Epithelial cell of proximal tubule (primary cell): ENCODE results near the gene THEM4. TPM values are rescaled to one million over a fixed set of nuclear protein-coding genes. Genes with fewer than 3 reads are reported as not detected.
"Not testable (repeated sequence)": the region's sequence is repeated elsewhere in the genome, so short reads cannot be mapped to it uniquely, and the experiment has no call there.

ENCODE experiments used
- DNase-seq: peaks from one replicate; pipeline ENCODE4 v3.0.0-alpha.2; 2011; ENCODE audit warnings: low read depth
- H3K4me3 ChIP-seq: 2 replicates; pipeline ENCODE4 v1.5.1; 2011; ENCODE audit warnings: low read depth, mild to moderate bottlenecking, low read length
- total RNA-seq: library from RNA; depleted of rRNA; stranded (reverse); fragments of >200 nt; gene quantifications from 2 replicates; pipeline ENCODE4 v1.2.3, GENCODE V29; 2015
- TF ChIP-seq, protein P1 (sequence below): conservative IDR thresholded peaks from 2 replicates; pipeline ENCODE4 v1.5.1; 2012; ENCODE audit warnings: low read depth, mild to moderate bottlenecking, low read length

Gene THEM4
- total RNA-seq, 1 donor from 2014 or later, result 7.0 TPM

DNA sequence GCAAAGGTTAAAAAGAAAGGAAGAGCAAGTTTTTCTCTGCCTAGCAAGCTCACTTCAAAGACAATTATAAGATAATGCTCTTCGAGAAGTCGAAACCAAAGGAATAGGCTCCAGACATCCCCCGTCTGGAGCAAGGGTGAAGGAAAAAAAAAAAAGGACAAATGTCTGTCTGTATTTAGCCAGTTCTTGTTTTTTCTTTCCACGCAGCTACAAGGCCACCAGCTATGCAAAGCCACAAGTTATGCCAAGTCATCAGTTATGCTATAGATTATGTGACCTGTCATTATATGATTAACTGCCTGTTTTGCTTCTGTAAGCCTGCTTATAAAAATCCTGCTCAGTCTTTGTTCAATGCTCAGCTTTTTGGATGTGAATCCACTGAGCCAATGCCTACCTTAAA lies 53.4 kb downstream of the THEM4 start:
- DNase-seq, result no peak
- TF ChIP-seq, protein P1, sequence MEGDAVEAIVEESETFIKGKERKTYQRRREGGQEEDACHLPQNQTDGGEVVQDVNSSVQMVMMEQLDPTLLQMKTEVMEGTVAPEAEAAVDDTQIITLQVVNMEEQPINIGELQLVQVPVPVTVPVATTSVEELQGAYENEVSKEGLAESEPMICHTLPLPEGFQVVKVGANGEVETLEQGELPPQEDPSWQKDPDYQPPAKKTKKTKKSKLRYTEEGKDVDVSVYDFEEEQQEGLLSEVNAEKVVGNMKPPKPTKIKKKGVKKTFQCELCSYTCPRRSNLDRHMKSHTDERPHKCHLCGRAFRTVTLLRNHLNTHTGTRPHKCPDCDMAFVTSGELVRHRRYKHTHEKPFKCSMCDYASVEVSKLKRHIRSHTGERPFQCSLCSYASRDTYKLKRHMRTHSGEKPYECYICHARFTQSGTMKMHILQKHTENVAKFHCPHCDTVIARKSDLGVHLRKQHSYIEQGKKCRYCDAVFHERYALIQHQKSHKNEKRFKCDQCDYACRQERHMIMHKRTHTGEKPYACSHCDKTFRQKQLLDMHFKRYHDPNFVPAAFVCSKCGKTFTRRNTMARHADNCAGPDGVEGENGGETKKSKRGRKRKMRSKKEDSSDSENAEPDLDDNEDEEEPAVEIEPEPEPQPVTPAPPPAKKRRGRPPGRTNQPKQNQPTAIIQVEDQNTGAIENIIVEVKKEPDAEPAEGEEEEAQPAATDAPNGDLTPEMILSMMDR, result no peak
- no peak overlapping the region for H3K4me3 ChIP-seq

DNA sequence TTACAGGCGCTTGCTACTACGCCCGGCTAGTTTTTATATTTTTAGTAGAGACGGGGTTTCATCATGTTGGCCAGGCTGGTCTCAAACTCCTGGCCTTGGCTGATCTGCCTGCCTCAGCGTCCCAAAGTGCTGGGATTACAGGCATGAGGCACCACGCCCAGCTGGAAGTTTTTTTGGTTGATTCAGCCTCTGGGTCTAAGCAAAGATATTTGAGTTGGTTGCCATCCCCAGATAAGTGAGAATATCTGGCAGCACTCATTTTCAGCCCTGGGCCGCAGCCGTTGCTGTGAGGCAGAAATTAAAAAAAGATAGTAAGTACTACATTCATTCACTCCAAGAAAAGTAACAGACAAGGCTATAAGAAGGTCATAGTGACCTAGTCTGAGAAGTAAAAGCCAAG lies 53.8 kb downstream of the THEM4 start:
- not testable (repeated sequence) for H3K4me3 ChIP-seq

DNA sequence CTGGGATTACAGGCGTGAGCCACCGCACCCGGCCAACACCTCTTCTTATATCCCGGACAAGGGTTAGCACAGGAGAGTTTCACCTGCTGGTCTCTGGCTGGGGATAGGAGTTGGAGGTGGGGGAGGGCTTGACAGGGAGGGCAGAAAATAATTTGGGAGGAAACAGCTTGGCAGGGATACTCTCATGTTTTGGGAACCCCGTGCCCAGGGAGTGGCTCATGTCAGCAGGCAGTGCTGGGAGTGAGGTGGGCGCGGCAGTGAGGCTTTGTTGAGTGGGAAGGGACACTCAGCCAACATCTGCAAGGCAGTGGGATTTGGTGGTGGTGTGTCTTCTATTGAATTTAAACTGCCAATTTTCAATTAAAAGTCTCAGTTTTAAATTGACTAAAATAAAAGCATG lies 54.7 kb downstream of the THEM4 start:
- H3K4me3 ChIP-seq, result no peak overlapping the region
- TF ChIP-seq, protein P1, result no peak
- no peak for DNase-seq

More for the DNA sequence above, 53.8 kb downstream of the THEM4 start:
- not testable (repeated sequence) for DNase-seq

DNA sequence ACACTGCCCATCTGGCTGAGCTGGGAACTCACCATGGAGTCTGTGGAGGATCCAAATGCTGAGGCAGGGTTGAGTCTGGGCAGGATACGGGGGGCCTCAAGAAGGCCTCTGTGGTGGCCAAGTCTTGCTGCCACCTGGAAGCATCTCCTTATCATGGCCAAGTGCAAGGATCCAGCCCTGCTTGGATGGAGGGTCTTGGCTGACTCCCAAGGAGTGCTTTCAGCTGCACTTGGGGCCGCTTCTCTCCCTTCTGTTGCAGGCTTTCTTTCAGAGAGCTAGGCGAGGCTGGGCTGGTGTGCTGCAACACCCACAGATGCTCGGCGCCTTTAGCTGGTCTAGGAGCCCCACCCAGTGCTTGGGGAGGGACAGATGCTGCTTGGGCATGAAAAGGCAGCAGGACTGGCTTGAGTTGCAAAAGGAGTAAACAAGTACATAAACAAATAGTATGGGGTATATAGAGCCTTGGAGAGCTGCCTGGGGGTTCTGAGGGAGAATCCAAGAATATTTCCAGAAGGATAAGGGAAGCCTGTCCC lies 55.8 kb downstream of the THEM4 start, which contains the start of gene THEM5:
Gene THEM5 (minus strand): TSS at position 302 of the 533 bp plus-strand sequence. CDS start 147 bp downstream, at position 155.
- H3K4me3 ChIP-seq, result no peak within 1 kb of the TSS
- TF ChIP-seq, protein P1, result no peak
- DNase-seq, result no peak

DNA sequence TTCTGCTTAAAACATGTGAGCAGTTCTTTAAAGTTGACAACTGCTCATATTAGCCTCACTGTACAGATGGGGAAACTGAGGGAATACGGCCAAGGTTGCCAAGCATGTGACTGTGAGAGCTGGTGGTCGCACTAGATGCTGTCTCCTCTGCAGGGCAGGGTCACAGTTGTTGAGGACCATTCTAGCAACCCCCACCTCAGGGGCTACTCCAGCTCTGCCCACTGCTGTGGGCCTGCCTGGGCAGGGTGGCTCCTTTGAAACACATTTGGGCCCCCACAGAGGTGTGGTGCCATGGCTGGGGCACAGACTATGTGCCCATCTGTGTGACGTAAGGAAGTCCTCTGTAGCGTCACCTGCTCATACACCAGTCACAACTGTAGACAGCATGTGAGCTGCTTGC lies 56.6 kb downstream of the THEM4 start:
- no peak overlapping the region for H3K4me3 ChIP-seq
- TF ChIP-seq, protein P1, result no peak
- DNase-seq, result no peak

DNA sequence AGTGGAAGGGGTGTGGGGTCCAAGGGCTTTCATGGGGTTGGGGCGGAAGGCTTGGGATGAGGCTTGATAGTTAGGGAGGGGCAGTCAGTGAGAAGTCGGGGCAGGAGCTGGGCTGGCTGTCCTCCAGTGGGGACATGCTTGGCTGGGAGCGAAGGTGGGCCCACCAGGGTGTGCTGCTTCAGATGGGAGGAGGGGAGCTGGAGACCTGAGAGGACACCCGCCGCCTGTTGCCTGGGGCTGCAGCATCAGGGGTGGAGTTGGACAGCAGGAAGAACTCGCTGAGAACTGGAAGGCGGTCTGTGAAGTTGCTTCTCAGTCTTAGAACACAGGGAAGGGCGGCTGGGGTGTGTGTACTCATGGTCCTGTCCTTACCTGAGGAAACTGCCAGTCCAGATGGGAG lies 57.4 kb downstream of the THEM4 start:
- DNase-seq, result no peak
- TF ChIP-seq, protein P1, result no peak
- no peak overlapping the region for H3K4me3 ChIP-seq

DNA sequence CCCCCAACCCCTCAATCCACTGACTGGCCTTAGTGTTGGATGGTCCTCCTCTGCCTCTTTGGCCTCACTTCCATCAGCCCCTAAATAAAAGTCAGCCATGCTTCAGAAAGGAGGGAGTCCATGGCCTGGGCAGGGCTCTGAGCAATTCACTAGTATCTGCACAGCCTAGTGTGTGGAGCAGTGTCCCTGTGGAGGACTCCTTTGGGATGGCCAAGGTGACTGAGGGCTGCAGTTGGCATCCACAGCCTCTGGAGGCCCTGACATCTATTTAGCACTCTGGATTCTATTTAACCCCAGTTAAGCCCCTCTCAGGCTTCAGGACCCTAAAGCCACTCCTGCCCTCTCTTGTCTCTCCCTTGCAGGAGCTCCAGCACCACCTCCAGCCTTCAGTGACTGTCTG lies 59.4 kb downstream of the THEM4 start:
- H3K4me3 ChIP-seq, result no peak overlapping the region
- TF ChIP-seq, protein P1, result no peak
- no peak for DNase-seq

DNA sequence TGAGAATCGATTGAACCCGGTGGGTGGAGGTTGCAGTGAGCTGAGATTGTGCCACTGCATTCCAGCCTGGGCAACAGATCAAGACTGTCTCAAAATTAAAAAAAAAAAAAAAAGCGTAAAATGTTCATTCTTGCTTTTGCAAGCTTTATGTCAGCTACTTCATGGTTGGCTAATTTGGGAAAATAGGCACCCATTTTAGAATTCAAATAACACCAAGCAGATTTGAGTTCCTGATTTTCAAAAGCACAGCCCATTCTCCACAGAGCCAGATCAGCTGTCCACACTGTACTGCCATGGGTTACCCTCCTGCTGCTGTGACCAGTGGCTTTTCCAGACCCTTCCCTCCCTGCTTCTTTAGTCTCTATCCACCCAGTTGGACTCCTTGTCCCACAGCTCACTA lies 60.2 kb downstream of the THEM4 start:
- DNase-seq, result no peak
- TF ChIP-seq, protein P1, result no peak
- no peak overlapping the region for H3K4me3 ChIP-seq
